OCI-LY3 (cell line): ENCODE data around the gene DOCK8.

Source experiments
- H2AFZ ChIP-seq: fragments of 200-600, 300-600 bp; shearing (Covaris generic); 2 replicates; pipeline ENCODE4 v1.6.0; 2014; ENCODE audit warnings: antibody characterized with exemption, low read depth, low read length
- H3K27ac ChIP-seq: fragments of 200-600, 300-600 bp; sonication (generic); 2 replicates; pipeline ENCODE4 v1.5.1; 2014; ENCODE audit warnings: mild to moderate bottlenecking, low read length, moderate library complexity, mixed read lengths
- H3K27me3 ChIP-seq: fragments of 200-600, 300-600 bp; sonication (generic); 2 replicates; pipeline ENCODE4 v1.6.1; 2014; ENCODE audit warnings: low read depth, low read length, mixed read lengths
- H3K36me3 ChIP-seq: fragments of 200-600, 300-600 bp; sonication (generic); replicated peaks from 2 replicates; pipeline ENCODE3; 2014; ENCODE audit warnings: low read depth, low read length, mixed read lengths
- H3K4me1 ChIP-seq: fragments of 300-600, 200-600 bp; sonication (generic); 2 replicates; pipeline ENCODE4 v1.6.1; 2014; ENCODE audit warnings: low read length, mixed read lengths
- H3K4me2 ChIP-seq: fragments of 200-600, 300-600 bp; sonication (generic); 2 replicates; pipeline ENCODE4 v1.6.1; 2014; ENCODE audit warnings: low read length, mixed read lengths
- H3K4me3 ChIP-seq: fragments of 300-600, 200-600 bp; sonication (generic); 2 replicates; pipeline ENCODE4 v1.5.1; 2014; ENCODE audit warnings: antibody characterized with exemption, mild to moderate bottlenecking, low read length, moderate library complexity
- H3K79me2 ChIP-seq: fragments of 300-600, 200-600 bp; shearing (Covaris generic); 2 replicates; pipeline ENCODE4 v1.6.1; 2014; ENCODE audit warnings: mild to moderate bottlenecking, low read length, mixed read lengths
- H3K9ac ChIP-seq: fragments of 300-600, 200-600 bp; shearing (Covaris generic); 2 replicates; pipeline ENCODE4 v1.6.0; 2014; ENCODE audit warnings: mild to moderate bottlenecking, low read length, moderate library complexity
- H3K9me3 ChIP-seq: fragments of 200-600, 300-600 bp; shearing (Covaris generic); 2 replicates; pipeline ENCODE4 v1.6.1; 2014; ENCODE audit warnings: low read length, mixed read lengths; ENCODE audit not compliant: insufficient read depth
- H4K20me1 ChIP-seq: fragments of 200-600, 300-600 bp; sonication (generic); 2 replicates; pipeline ENCODE4 v1.6.1; 2016; ENCODE audit warnings: low read length, mixed read lengths; ENCODE audit not compliant: insufficient read depth
- EZH2phosphoT487 ChIP-seq: fragments of 200-600 bp; shearing (Covaris generic); IDR thresholded peaks from 2 replicates; pipeline ENCODE4 v1.6.1; 2018; ENCODE audit warnings: antibody characterized with exemption, mixed run types, low read depth
- TF ChIP-seq, protein P1 (sequence below): fragments of 200-600, 300-600 bp; sonication (generic); IDR thresholded peaks from 2 replicates; pipeline ENCODE4 v1.5.1; 2014; ENCODE audit warnings: antibody characterized with exemption, low read length, low read depth

The DOCK8 gene

GRCh38 chr9:458590-458989 is 243.9 kb downstream of the DOCK8 start:
- Histone ChIP-seq H3K9me3 (no peaks in the 10 kb centered on the region), H3K4me3 (no peak overlapping the region), H3K27ac (no peak overlapping the region), H3K4me2 (no peak overlapping the region), H2AFZ (no peak overlapping the region), H3K9ac (no peak overlapping the region), H3K79me2 (no peaks in the 10 kb centered on the region), H3K36me3 (peaks cover 25% of the 10 kb centered on the region), H4K20me1 (no peaks in the 10 kb centered on the region), H3K27me3 (no peaks in the 10 kb centered on the region), H3K4me1 (peaks cover 11% of the 10 kb centered on the region)
- no peak for TF ChIP-seq EZH2phosphoT487
- TF ChIP-seq, protein P1, sequence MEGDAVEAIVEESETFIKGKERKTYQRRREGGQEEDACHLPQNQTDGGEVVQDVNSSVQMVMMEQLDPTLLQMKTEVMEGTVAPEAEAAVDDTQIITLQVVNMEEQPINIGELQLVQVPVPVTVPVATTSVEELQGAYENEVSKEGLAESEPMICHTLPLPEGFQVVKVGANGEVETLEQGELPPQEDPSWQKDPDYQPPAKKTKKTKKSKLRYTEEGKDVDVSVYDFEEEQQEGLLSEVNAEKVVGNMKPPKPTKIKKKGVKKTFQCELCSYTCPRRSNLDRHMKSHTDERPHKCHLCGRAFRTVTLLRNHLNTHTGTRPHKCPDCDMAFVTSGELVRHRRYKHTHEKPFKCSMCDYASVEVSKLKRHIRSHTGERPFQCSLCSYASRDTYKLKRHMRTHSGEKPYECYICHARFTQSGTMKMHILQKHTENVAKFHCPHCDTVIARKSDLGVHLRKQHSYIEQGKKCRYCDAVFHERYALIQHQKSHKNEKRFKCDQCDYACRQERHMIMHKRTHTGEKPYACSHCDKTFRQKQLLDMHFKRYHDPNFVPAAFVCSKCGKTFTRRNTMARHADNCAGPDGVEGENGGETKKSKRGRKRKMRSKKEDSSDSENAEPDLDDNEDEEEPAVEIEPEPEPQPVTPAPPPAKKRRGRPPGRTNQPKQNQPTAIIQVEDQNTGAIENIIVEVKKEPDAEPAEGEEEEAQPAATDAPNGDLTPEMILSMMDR = no peak

DNA sequence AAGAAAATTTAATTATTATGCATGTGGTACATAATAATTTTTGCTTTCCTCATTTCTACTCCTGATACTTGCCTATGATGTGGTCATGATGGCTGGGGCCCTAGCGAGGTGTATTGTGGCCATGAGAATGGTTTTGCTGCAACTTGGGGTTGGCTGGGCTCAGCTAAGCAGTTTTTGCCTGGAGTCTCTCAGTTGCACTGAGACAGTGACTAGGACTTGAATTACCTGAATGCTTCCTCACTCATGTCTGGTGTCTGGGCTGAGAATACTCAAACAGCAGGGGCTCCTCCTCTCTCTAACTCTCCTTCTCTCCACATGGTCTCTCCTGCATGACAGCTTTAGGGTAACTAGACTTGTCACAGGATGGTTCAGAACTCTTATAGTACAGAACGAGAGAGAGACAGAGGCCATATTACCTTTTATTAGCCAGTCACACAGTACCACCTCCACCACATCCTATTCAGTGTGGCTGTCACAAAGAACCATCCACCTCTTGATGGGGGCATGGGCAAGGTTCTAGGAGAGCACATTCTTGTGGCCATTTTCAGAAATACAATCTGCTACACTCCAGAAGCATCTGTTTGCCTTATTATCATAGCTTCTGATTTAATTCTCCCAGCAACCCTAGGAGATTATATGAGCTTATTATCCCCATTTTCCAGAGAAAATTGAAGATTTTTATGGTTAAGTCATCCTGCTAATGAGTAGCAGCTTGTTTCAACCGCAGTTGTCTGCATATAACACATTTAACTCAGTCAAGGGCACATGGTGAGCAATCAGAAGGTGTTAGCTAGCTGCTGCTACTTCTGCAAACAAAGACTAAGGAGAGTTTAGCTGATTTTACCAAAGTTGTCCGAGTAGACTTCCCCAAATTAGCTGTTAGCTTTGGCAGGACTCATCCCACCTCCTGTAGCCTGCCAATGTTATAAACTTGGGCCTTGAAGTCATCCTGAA is 245.1 kb downstream of the DOCK8 start:
- Histone ChIP-seq H2AFZ (no peak overlapping the region), H3K27ac (no peak overlapping the region), H3K4me1 (peaks cover 11% of the 10 kb centered on the region), H3K9ac (no peak overlapping the region), H3K27me3 (no peaks in the 10 kb centered on the region), H3K4me2 (no peak overlapping the region), H3K9me3 (no peaks in the 10 kb centered on the region), H4K20me1 (no peaks in the 10 kb centered on the region), H3K79me2 (no peaks in the 10 kb centered on the region), H3K36me3 (peaks cover 29% of the 10 kb centered on the region), H3K4me3 (no peak overlapping the region)
- no peak for TF ChIP-seq EZH2phosphoT487
- TF ChIP-seq, protein P1 = 0 out of 2 replicates have a peak, but pooled peaks have one; percentile 21

GRCh38 chr9:462121-462520 is 247.5 kb downstream of the DOCK8 start:
- Histone ChIP-seq H3K9ac (no peak overlapping the region), H4K20me1 (no peaks in the 10 kb centered on the region), H3K79me2 (no peaks in the 10 kb centered on the region), H3K9me3 (no peaks in the 10 kb centered on the region), H3K27me3 (no peaks in the 10 kb centered on the region), H3K27ac (no peak overlapping the region), H3K4me2 (no peak overlapping the region), H3K4me1 (peaks cover 11% of the 10 kb centered on the region), H2AFZ (no peak overlapping the region), H3K36me3 (peaks cover 28% of the 10 kb centered on the region), H3K4me3 (no peak overlapping the region)
- TF ChIP-seq EZH2phosphoT487 = no peak
- TF ChIP-seq, protein P1 = no peak

DNA sequence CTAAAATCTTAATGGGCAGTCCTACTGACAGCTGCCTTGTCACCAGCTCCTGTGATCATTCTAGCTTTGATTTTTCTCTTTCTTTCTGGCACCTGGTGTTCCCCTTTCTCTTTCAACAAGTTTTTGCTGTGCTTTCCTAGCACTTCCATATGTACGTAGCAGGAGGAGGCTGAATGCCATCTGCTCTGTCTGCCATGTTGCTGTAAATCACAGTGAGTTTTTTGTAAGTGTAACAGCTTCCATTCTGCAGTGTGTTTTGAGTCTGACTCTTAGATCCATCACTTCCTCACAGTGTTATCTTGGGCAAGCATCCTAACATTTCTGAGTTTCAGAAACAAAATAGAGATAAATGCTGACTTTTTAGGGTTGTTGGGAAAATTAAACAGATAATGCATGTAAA is 247.9 kb downstream of the DOCK8 start:
- no peak overlapping the region for H3K4me2 ChIP-seq
- H3K27me3 ChIP-seq = no peaks in the 10 kb centered on the region
- no peak overlapping the region for H3K4me3 ChIP-seq
- TF ChIP-seq, protein P1 = no peak
- no peak for TF ChIP-seq EZH2phosphoT487
- no peak overlapping the region for H3K9ac ChIP-seq
- H4K20me1 ChIP-seq = no peaks in the 10 kb centered on the region
- H3K36me3 ChIP-seq = peaks cover 25% of the 10 kb centered on the region
- no peaks in the 10 kb centered on the region for H3K79me2 ChIP-seq
- no peaks in the 10 kb centered on the region for H3K9me3 ChIP-seq
- no peak overlapping the region for H2AFZ ChIP-seq
- peaks cover 11% of the 10 kb centered on the region for H3K4me1 ChIP-seq
- no peak overlapping the region for H3K27ac ChIP-seq
